A549 (cell line): Measurements from ENCODE around the gene NTHL1. TPM values are rescaled to one million over a fixed set of nuclear protein-coding genes. Genes with fewer than 3 reads are reported as not detected.

ENCODE experiments used
- ATAC-seq, 2 experiments: fragments of 200-7000 bp in 1 of 2; fragments of >200 bp in 1 of 2; cut with Nextera tagmentation in 1 of 2; cut with Tn5 transposase in 1 of 2; 3 replicates each; pipeline versions ENCODE4 v1.8.0 to v1.9.1; 2018 to 2020; ENCODE audit warnings: mild to moderate bottlenecking in 1 of 2, moderate library complexity in 1 of 2
- CTCF ChIA-PET: fragments of 300-600 bp; sonication (Branson Sonifier 250); formaldehyde crosslinking; extraction: SDS; loops from one replicate; lab custom pipeline; 2021; ENCODE audit warnings: antibody characterized with exemption, inconsistent platforms; lab: Yijun Ruan, JAX
- POLR2A ChIA-PET: fragments of 350-600 bp; formaldehyde crosslinking; extraction: SDS; loops from one replicate; lab custom pipeline; 2021; ENCODE audit warnings: antibody characterized with exemption, inconsistent platforms; lab: Yijun Ruan, JAX
- DNase-seq, 2 experiments: peaks; one replicate each; pipeline versions ENCODE4 v3.0.0 to v3.0.0-alpha.2; 2011 to 2016; ENCODE audit warnings: low read depth in 1 of 2, low spot score in 1 of 2
- FAIRE-seq: peaks from 2 replicates; lab custom pipeline; 2011; peaks lifted over from hg19 to GRCh38; lab: Jason Lieb, UNC
- H3K27ac ChIP-seq, 2 experiments: fragments of >200 bp; sonication (Bioruptor Twin); formaldehyde crosslinking; 3 replicates each; pipeline ENCODE4 v1.5.1; 2016 to 2017
- H3K4me1 ChIP-seq: fragments of >200 bp; sonication (Bioruptor Twin); formaldehyde crosslinking; 3 replicates; pipeline ENCODE4 v1.6.1; 2016
- H3K4me2 ChIP-seq: fragments of >200 bp; sonication (Bioruptor Twin); formaldehyde crosslinking; 3 replicates; pipeline ENCODE4 v1.6.1; 2016
- H3K4me3 ChIP-seq: fragments of >200 bp; sonication (Bioruptor Twin); formaldehyde crosslinking; 3 replicates; pipeline ENCODE4 v1.5.1; 2016
- H3K9me3 ChIP-seq: fragments of >200 bp; sonication (Bioruptor Twin); formaldehyde crosslinking; 3 replicates; pipeline ENCODE4 v1.6.1; 2016
- BHLHE40 ChIP-seq: IDR thresholded peaks from 2 replicates; pipeline ENCODE4 v1.6.1; 2012; ENCODE audit warnings: low read depth, low read length, inconsistent platforms
- CBX8 ChIP-seq: fragments of 200-600 bp; sonication (generic); IDR thresholded peaks from 2 replicates; pipeline ENCODE4 v1.6.1; 2016
- CEBPB ChIP-seq, 2 experiments: fragments of >200 bp in 1 of 2; sonication (Bioruptor Twin) in 1 of 2; formaldehyde crosslinking in 1 of 2; IDR thresholded peaks; 2 replicates each; pipeline ENCODE4 v1.6.1; 2012 to 2016
- CHD4 ChIP-seq: fragments of 200-600 bp; sonication (generic); IDR thresholded peaks from 2 replicates; pipeline ENCODE4 v1.6.1; 2016; ENCODE audit warnings: antibody characterized with exemption, mild to moderate bottlenecking, borderline replicate concordance
- EHF ChIP-seq: fragments of 250-450 bp; sonication (Bioruptor Pico); IDR thresholded peaks from 2 replicates; pipeline ENCODE4 v1.5.0; 2020; ENCODE audit warnings: mild to moderate bottlenecking
- EP300 ChIP-seq, 2 experiments: fragments of >200 bp; sonication (Bioruptor Twin); formaldehyde crosslinking; IDR thresholded peaks; 2 replicates in 1 of 2; 3 replicates in 1 of 2; pipeline ENCODE4 v1.6.1; 2016 to 2017
- FOSB ChIP-seq: fragments of 250-450 bp; sonication (Bioruptor Pico); IDR thresholded peaks from 2 replicates; pipeline ENCODE4 v1.5.0; 2020; ENCODE audit warnings: mild to moderate bottlenecking, moderate library complexity
- GATA3 ChIP-seq: IDR thresholded peaks from 2 replicates; pipeline ENCODE4 v1.6.1; 2012; ENCODE audit warnings: borderline replicate concordance
- HDAC2 ChIP-seq: fragments of 200-600 bp; sonication (generic); IDR thresholded peaks from 2 replicates; pipeline ENCODE4 v1.6.1; 2016
- HEYL ChIP-seq: fragments of 250-450 bp; sonication (Bioruptor Pico); IDR thresholded peaks from 2 replicates; pipeline ENCODE4 v1.8.0; 2021; ENCODE audit warnings: mild to moderate bottlenecking, moderate library complexity
- HOXA7 ChIP-seq: fragments of 250-450 bp; sonication (Bioruptor Pico); IDR thresholded peaks from 2 replicates; pipeline ENCODE4 v1.5.0; 2020; ENCODE audit warnings: mild to moderate bottlenecking, moderate library complexity
- HOXB13 ChIP-seq: fragments of 250-450 bp; sonication (Bioruptor Pico); IDR thresholded peaks from 2 replicates; pipeline ENCODE4 v1.5.0; 2020; ENCODE audit warnings: low read depth, mild to moderate bottlenecking, moderate library complexity
- HOXB5 ChIP-seq: fragments of 250-450 bp; sonication (Bioruptor Pico); IDR thresholded peaks from 2 replicates; pipeline ENCODE4 v1.5.0; 2020; ENCODE audit warnings: mild to moderate bottlenecking, moderate library complexity
- JUN ChIP-seq, 2 experiments: fragments of >200 bp; sonication (Bioruptor Twin); formaldehyde crosslinking; IDR thresholded peaks; 2 replicates in 1 of 2; 3 replicates in 1 of 2; pipeline ENCODE4 v1.6.1; 2016 to 2017
- MAFK ChIP-seq: fragments of 450-650 bp; IDR thresholded peaks from 2 replicates; pipeline ENCODE4 v1.6.1; 2014; ENCODE audit not compliant: partially characterized antibody
- MYC ChIP-seq: IDR thresholded peaks from 2 replicates; pipeline ENCODE4 v1.6.1; 2012; ENCODE audit warnings: mild to moderate bottlenecking, inconsistent platforms, low read length, improper control_type of control experiment, borderline replicate concordance
- NPAS2 ChIP-seq: fragments of 250-450 bp; sonication (Bioruptor Pico); IDR thresholded peaks from 2 replicates; pipeline ENCODE4 v1.8.0; 2022; ENCODE audit warnings: mild to moderate bottlenecking, moderate library complexity, borderline replicate concordance
- POLR2A ChIP-seq: IDR thresholded peaks from 2 replicates; pipeline ENCODE4 v1.6.1; 2012; ENCODE audit warnings: mild to moderate bottlenecking, low read length
- RFX5 ChIP-seq: fragments of 450-650 bp; IDR thresholded peaks from 2 replicates; pipeline ENCODE4 v1.7.1; 2014; ENCODE audit warnings: antibody characterized with exemption, mild to moderate bottlenecking, moderate library complexity
- SMC3 ChIP-seq: fragments of >200 bp; sonication (Bioruptor Twin); formaldehyde crosslinking; IDR thresholded peaks from 3 replicates; pipeline ENCODE4 v1.6.1; 2018; ENCODE audit warnings: inconsistent platforms
- TFCP2L1 ChIP-seq: fragments of 250-450 bp; sonication (Bioruptor Pico); IDR thresholded peaks from 2 replicates; pipeline ENCODE4 v1.5.0; 2021; ENCODE audit warnings: mild to moderate bottlenecking
- ZC3H11A ChIP-seq: fragments of 450-650 bp; IDR thresholded peaks from 2 replicates; pipeline ENCODE4 v1.6.1; 2014; ENCODE audit warnings: antibody characterized with exemption, mild to moderate bottlenecking
- ZNF302 ChIP-seq: fragments of 250-450 bp; sonication (Bioruptor Pico); IDR thresholded peaks from 2 replicates; pipeline ENCODE4 v1.9.0; 2021; ENCODE audit warnings: inconsistent platforms, mild to moderate bottlenecking, moderate library complexity
- WGBS: methylation state at CpG from one replicate; pipeline ENCODE4 v1.1.6; 2017; ENCODE audit errors: missing lambda C conversion rate; 5-methylcytosine and 5-hydroxymethylcytosine counted together
- polyA plus RNA-seq, 4 experiments: library from polyadenylated mRNA; depleted of rRNA in 3 of 4; stranded (reverse); fragments of >200 nt; fragmentation: RNase III in 1 of 4; extraction: RNeasy Plus Mini Kit Qiagen cat#74134 plus additional on column Dnase treatment in 1 of 4; gene quantifications; 2 replicates in 3 of 4; 3 replicates in 1 of 4; pipeline ENCODE4 v1.2.3, GENCODE V29; 2011 to 2017
- TF ChIP-seq, protein P1 (sequence below): IDR thresholded peaks from 2 replicates; pipeline ENCODE4 v1.6.1; 2012; ENCODE audit warnings: low read depth, borderline replicate concordance
- TF ChIP-seq, protein P2 (sequence below): fragments of 450-650 bp; IDR thresholded peaks from 2 replicates; pipeline ENCODE4 v1.6.1; 2014; ENCODE audit warnings: antibody characterized with exemption
- TF ChIP-seq, protein P3 (sequence below): fragments of >200 bp; sonication (Bioruptor Twin); formaldehyde crosslinking; IDR thresholded peaks from 2 replicates; pipeline ENCODE4 v1.6.1; 2016
- TF ChIP-seq, protein P4 (sequence below): fragments of 250-450 bp; sonication (Bioruptor Pico); IDR thresholded peaks from 2 replicates; pipeline ENCODE4 v1.5.0; 2020; ENCODE audit warnings: low read depth, mild to moderate bottlenecking, moderate library complexity

NTHL1 gene
- polyA plus RNA-seq, 2 of the 4 experiments (the other 2 are of a cell fraction), result 28.8 to 42.3 TPM

DNA sequence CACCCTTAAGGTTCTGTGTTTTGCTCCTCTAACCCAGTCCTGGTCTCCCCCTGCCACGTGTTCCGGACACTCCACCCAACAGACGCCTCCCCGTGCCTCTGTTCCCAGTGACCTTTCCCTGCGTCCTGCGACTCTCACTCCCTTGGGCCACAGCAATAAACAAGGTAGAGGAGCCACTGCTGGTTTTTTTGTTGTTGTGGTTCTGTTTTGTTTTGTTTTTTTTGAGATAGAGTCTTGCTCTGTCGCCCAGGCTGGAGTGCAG is 31.8 kb downstream of the NTHL1 start:
- CTCF ChIA-PET, result interaction anchor here (0.6 to 2.3 kb wide), 12 partner anchors 9 to 218 kb away, joined by 3 to 15 read pairs (median 6); partner anchors contain the start of gene NHERF2
- Histone ChIP-seq H3K9me3 (no peaks in the 10 kb centered on the region), H3K4me2 (peak overlapping the region; percentile 74), H3K4me3 (0 out of 3 replicates have a peak overlapping the region, but pooled peaks have one; percentile 8), H3K4me1 (peaks cover 29% of the 10 kb centered on the region), H3K27ac (peak overlapping the region; percentile 93 to 94)
- TF ChIP-seq EHF (peak; percentile 86), CHD4 (no peak), HOXA7 (CRISPR knock-in tag) (0 out of 2 replicates have a peak, but pooled peaks have one; percentile 36), EP300 (IDR thresholded peaks at IDR 0.05) (no peak), HOXB13 (0 out of 2 replicates have a peak, but pooled peaks have one; percentile 47), ZNF302 (CRISPR knock-in tag) (peak; percentile 58; the same call in 1 of the 2 replicates)
- POLR2A ChIA-PET, result interaction anchor here (1.1 to 2.3 kb wide), 2 partner anchors 51 to 140 kb away, joined by 4 to 9 read pairs; partner anchors contain the start of genes RPS2 and TRAF7
- ATAC-seq (no peak; a peak in 2 of 6 replicates), FAIRE-seq (no peak), DNase-seq (no peak)
- WGBS, result 54% methylated on average over 7 of the region's 7 CpGs

DNA sequence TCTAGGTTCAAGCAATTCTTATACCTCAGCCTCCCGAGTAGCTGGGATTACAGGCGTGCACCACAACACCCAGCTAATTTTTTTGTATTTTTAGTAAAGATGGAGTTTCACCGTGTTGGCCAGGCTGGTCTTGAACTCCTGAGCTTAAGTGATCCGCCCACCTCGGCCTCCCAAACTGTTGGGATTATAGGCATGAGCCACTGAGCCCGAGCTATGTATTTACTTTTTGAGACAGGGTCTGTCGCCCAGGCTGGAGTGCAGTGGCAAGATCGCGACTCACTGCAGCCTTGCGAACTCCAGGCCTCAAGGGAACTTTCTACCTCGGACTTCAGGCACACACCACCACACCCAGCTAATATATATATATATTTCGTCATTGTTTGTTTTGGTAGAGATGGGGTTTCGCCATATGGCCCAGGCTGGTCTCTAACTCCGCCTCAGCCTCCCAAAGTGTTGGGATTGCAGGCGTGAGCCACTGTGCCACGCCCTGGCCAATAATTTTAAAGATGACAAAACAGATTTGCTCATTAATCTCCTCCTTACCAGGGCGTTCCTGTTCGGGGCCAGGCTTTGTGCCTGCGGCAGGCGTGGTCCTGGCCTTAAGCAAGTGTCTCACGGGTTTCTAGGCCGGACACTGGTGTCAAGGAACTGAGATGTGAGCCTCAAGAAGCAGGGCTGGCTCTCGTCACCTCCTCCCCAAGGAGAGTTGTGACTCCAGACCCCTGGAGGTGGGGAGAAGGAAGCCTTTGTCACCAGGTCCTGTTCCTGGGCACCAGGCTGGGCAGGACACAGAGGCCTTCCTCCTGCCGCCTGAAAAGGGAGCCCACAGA is 32.3 kb downstream of the NTHL1 start:
- no peak for FAIRE-seq
- ATAC-seq, result peak; percentile 90 to 91
- peak overlapping the region; percentile 74 for H3K4me2 ChIP-seq
- 8% methylated on average over 23 of the region's 24 CpGs for WGBS
- H3K9me3 ChIP-seq, result no peaks in the 10 kb centered on the region
- DNase-seq, result peak in 1 of 2 experiments; percentile 98
- ChIA-PET CTCF (interaction anchor here (0.7 to 5.4 kb wide), 13 partner anchors 8 to 129 kb away, joined by 3 to 41 read pairs (median 5); partner anchors contain the start of gene NHERF2), POLR2A (interaction anchor here (0.8 to 2.3 kb wide), 4 partner anchors 32 to 140 kb away, joined by 4 to 9 read pairs (median 5); partner anchors contain the start of genes NTHL1, RPS2, TRAF7 and TSC2)
- H3K4me1 ChIP-seq, result peaks cover 34% of the 10 kb centered on the region
- no peak for TF ChIP-seq RFX5
- TF ChIP-seq, protein P1, sequence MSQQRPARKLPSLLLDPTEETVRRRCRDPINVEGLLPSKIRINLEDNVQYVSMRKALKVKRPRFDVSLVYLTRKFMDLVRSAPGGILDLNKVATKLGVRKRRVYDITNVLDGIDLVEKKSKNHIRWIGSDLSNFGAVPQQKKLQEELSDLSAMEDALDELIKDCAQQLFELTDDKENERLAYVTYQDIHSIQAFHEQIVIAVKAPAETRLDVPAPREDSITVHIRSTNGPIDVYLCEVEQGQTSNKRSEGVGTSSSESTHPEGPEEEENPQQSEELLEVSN, result 0 out of 2 replicates have a peak, but pooled peaks have one; percentile 17
- TF ChIP-seq GATA3, result peak; percentile 37; the same call in 1 of the 2 replicates
- TF ChIP-seq ZC3H11A, result no peak
- no peak for TF ChIP-seq HEYL (CRISPR knock-in tag)
- no peak for TF ChIP-seq BHLHE40
- no peak for TF ChIP-seq NPAS2 (CRISPR knock-in tag)
- TF ChIP-seq, protein P2, sequence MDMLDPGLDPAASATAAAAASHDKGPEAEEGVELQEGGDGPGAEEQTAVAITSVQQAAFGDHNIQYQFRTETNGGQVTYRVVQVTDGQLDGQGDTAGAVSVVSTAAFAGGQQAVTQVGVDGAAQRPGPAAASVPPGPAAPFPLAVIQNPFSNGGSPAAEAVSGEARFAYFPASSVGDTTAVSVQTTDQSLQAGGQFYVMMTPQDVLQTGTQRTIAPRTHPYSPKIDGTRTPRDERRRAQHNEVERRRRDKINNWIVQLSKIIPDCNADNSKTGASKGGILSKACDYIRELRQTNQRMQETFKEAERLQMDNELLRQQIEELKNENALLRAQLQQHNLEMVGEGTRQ, result 0 out of 2 replicates have a peak, but pooled peaks have one; percentile 18
- TF ChIP-seq HOXB5 (CRISPR knock-in tag), result peak; percentile 71
- peak; percentile 38 for TF ChIP-seq POLR2A
- TF ChIP-seq HDAC2, result no peak
- no peak for TF ChIP-seq ZNF302 (CRISPR knock-in tag)
- no peak for TF ChIP-seq CBX8
- TF ChIP-seq, protein P3, sequence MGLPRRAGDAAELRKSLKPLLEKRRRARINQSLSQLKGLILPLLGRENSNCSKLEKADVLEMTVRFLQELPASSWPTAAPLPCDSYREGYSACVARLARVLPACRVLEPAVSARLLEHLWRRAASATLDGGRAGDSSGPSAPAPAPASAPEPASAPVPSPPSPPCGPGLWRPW, result peak; percentile 73
- peak; percentile 86 to 94 for TF ChIP-seq CEBPB (IDR thresholded peaks at IDR 0.05)
- TF ChIP-seq HOXA7 (CRISPR knock-in tag), result no peak
- TF ChIP-seq JUN (IDR thresholded peaks at IDR 0.05), result peak; percentile 69 to 79; a peak in 4 of 5 replicates
- no peak for TF ChIP-seq SMC3
- TF ChIP-seq TFCP2L1 (CRISPR knock-in tag), result 0 out of 2 replicates have a peak, but pooled peaks have one; percentile 68
- TF ChIP-seq, protein P4, sequence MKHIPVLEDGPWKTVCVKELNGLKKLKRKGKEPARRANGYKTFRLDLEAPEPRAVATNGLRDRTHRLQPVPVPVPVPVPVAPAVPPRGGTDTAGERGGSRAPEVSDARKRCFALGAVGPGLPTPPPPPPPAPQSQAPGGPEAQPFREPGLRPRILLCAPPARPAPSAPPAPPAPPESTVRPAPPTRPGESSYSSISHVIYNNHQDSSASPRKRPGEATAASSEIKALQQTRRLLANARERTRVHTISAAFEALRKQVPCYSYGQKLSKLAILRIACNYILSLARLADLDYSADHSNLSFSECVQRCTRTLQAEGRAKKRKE, result no peak
- TF ChIP-seq MAFK, result peak; percentile 27
- TF ChIP-seq CHD4, result no peak
- no peak for TF ChIP-seq FOSB (CRISPR knock-in tag)
- peak; percentile 28; the same call in 1 of the 2 replicates for TF ChIP-seq MYC
- TF ChIP-seq, all 56 proteins: peak for 11
- peak overlapping the region; percentile 93 to 94 for H3K27ac ChIP-seq
- H3K4me3 ChIP-seq, result 0 out of 3 replicates have a peak overlapping the region, but pooled peaks have one; percentile 8
